ENCODE results near the gene THBS2. TPM values are rescaled to one million over a fixed set of nuclear protein-coding genes. Genes with fewer than 3 reads are reported as not detected.

THBS2 gene
- total and polyA plus RNA-seq, 2 donors (not counting 3 experiments of a cell fraction or from before 2014, with no cell fraction given) = 0.08 TPM; not detected in 1

DNA sequence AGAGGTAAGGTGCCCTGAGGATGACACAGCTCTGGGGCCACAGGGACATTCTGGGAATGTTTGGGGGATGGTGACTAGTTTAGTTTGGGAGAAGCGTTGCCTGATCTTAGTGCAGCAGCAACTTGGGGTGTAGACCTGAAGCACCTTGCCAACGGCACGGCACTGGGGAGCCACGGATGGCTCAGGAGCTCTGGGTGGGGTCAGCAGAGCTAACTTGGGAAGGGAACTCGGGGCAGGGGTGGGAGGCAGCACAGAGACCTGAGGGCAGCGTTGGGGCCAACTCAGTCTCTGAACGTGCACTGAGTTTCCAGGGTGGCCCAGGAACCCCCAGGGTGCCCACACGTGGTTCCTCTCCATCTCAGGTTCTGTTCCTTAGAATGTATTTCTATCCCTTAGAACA, 14.9 kb downstream of the THBS2 start:
- TF ChIP-seq, protein P1, sequence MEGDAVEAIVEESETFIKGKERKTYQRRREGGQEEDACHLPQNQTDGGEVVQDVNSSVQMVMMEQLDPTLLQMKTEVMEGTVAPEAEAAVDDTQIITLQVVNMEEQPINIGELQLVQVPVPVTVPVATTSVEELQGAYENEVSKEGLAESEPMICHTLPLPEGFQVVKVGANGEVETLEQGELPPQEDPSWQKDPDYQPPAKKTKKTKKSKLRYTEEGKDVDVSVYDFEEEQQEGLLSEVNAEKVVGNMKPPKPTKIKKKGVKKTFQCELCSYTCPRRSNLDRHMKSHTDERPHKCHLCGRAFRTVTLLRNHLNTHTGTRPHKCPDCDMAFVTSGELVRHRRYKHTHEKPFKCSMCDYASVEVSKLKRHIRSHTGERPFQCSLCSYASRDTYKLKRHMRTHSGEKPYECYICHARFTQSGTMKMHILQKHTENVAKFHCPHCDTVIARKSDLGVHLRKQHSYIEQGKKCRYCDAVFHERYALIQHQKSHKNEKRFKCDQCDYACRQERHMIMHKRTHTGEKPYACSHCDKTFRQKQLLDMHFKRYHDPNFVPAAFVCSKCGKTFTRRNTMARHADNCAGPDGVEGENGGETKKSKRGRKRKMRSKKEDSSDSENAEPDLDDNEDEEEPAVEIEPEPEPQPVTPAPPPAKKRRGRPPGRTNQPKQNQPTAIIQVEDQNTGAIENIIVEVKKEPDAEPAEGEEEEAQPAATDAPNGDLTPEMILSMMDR (IDR thresholded peaks at IDR 0.05; ENCODE audit: extremely low read depth in 1 of 2, insufficient read depth in 1 of 2, low read depth in 1 of 2, low read length in 2 of 2) = no peak
- TF ChIP-seq FOS (IDR thresholded peaks at IDR 0.05; ENCODE audit: borderline replicate concordance, insufficient read depth, low read length) (no peak), POLR2A (IDR thresholded peaks at IDR 0.05; ENCODE audit: low read depth, low read length) (no peak), MYC (IDR thresholded peaks at IDR 0.05; ENCODE audit: low read depth, low read length) (no peak), JUN (IDR thresholded peaks at IDR 0.05; ENCODE audit: borderline replicate concordance, insufficient read depth, insufficient read length, low read depth) (no peak), GATA2 (IDR thresholded peaks at IDR 0.05; ENCODE audit: insufficient read depth, insufficient read length, low read depth, low read length) (no peak), EZH2 (IDR thresholded peaks at IDR 0.05; ENCODE audit: borderline replicate concordance, low read depth, low read length, severe bottlenecking) (no peak), POLR2AphosphoS5 (IDR thresholded peaks at IDR 0.05; ENCODE audit: insufficient read depth, low read depth, low read length) (no peak)
- TF ChIP-seq, protein P2, sequence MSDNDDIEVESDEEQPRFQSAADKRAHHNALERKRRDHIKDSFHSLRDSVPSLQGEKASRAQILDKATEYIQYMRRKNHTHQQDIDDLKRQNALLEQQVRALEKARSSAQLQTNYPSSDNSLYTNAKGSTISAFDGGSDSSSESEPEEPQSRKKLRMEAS (IDR thresholded peaks at IDR 0.05; ENCODE audit: insufficient read depth, insufficient read length) = no peak
- no peaks in the 10 kb centered on the region for H3K9me1 ChIP-seq (replicated peaks; ENCODE audit: control insufficient read depth, extremely low read depth, insufficient read depth, low read length)
- H3K4me3 ChIP-seq (replicated peaks in 1 of 3; ENCODE audit: insufficient read depth in 1 of 3, low read depth in 1 of 3, low read length in 3 of 3) = no peak overlapping the region
- dilution Hi-C loops (cut with MboI; ENCODE audit: extremely low pct_ligation_motif_present, low sequenced_read_pairs) (no loop called here), intact Hi-C loops (cut with micrococcal nuclease) (no loop called here)
- no peaks in the 10 kb centered on the region for H3K4me1 ChIP-seq (ENCODE audit: control insufficient read depth, extremely low read depth, insufficient read depth, low read length)
- H3K4me2 ChIP-seq (ENCODE audit: insufficient read depth, low read length) = no peak overlapping the region
- no peak overlapping the region for H3K9ac ChIP-seq (replicated peaks; ENCODE audit: extremely low read depth, insufficient read depth, low read length)
- POLR2A ChIA-PET = no interaction called here
- BruUV-seq (replicated peaks) = no TSS peak
- H2AFZ ChIP-seq (ENCODE audit: low read depth, low read length) = no peak overlapping the region
- CTCF ChIA-PET = no interaction called here
- no peak for FAIRE-seq
- H3K27me3 ChIP-seq (ENCODE audit: control insufficient read depth in 2 of 2, insufficient read depth in 2 of 2, low read length in 2 of 2) = no peaks in the 10 kb centered on the region
- H3K36me3 ChIP-seq (ENCODE audit: control insufficient read depth in 2 of 2, extremely low read depth in 1 of 2, insufficient read depth in 2 of 2, low read length in 2 of 2) = no peaks in the 10 kb centered on the region
- no peaks in the 10 kb centered on the region for H4K20me1 ChIP-seq (replicated peaks; ENCODE audit: control insufficient read depth, extremely low read depth, insufficient read depth, low read length)
- H3K27ac ChIP-seq (ENCODE audit: insufficient read depth, low read depth, low read length) = no peak overlapping the region
- H3K79me2 ChIP-seq (ENCODE audit: control insufficient read depth, insufficient read depth, low read length) = no peaks in the 10 kb centered on the region
- peaks cover 11% of the 10 kb centered on the region for H3K9me3 ChIP-seq (replicated peaks; ENCODE audit: control insufficient read depth, insufficient read depth, low read length)
- DNase-seq (ENCODE audit: low read depth, low spot score) = no peak
